Measurements from ENCODE around the gene PLIN5.

The PLIN5 gene

GRCh38 chr19:4521170-4521887, 13.7 kb downstream of the PLIN5 start:
- no peak for DNase-seq

DNA sequence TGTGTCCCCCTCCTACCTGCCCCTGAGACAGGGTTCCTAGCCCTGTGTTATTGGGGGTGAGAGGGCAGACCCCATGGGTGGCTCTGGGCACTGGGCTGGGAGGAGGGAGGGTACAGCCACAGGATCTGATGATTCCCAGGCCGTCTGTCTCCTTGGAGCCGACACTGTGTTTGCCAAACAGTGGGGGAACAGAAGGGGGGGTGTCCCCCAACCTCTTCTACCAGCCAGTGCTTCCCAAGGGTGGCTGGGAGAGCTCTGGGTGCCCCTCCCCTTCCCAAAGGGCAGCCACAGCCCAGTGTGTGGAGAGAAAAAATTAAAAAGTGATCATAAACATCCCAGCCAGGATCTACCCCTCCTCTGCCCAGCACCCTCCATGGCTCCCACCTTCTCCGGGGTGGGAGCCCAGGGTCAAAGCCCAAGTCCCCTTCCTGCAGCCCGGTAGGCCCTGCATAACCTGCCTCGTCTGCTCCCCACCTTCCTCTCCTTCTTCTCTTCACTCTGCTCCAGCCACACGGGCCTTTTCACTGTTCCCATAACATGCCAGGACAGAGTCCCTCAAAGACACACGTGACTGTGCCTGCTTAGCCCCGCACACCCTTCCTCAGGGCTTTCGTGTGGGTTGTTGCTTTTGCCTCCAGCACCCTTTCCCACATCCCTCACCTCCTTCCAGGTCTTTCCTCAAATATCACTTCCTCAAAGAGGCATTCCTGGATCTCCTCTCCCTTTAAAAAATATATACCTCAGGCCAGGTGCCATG, 15.3 kb downstream of the PLIN5 start:
- no peak for DNase-seq

GRCh38 chr19:4519172-4519496, 15.9 kb downstream of the PLIN5 start:
- no peak for DNase-seq

GRCh38 chr19:4518345-4519171, 16.5 kb downstream of the PLIN5 start, which contains the start of gene PLIN4:
PLIN4 (minus strand) TSS chr19:4518486; CDS start chr19:4518272, 214 bp downstream.
- no peak for DNase-seq

GRCh38 chr19:4517451-4518057, 17.5 kb downstream of the PLIN5 start:
- DNase-seq, result no peak

DNA sequence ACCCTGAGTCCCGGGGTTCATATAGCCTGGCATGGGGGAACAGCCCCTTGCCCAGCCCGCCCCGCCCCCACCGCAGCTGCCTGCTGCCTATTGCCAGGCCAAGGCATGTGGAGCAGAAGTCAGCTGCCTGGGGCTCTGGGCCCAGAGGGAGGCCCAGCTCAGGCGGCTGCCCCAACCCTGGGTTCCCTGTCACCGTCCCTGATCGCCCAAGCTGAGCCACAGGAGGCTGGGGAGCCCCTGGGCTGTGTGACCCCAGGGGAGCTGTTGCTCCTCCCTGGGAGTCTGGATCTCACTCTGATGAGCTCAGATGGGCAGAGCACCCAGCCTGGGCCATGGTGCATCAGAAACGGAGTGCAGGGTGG, 18.1 kb downstream of the PLIN5 start:
- no peak for DNase-seq

GRCh38 chr19:4516199-4516938, 18.7 kb downstream of the PLIN5 start:
- no peak for DNase-seq

GRCh38 chr19:4515732-4516131, 19.3 kb downstream of the PLIN5 start:
- no peak for DNase-seq

DNA sequence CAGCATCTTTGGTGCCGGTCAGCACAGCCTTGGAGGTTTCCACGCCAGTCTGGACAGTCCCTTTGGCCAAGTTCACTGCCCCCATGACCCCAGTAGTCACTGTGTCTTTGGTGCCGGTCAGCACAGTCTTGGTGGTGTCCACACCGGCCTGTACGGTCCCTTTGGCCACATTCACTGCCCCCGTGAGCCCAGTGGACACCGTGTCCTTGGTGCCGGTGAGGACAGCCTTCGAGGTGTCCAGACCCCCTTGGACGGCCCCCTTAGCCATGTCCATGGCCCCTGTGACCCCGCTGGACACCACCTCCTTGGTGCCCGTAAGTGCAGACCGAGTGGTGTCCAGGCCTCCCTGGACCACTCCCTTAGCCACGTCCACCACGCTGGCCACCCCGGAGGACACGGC, 21.8 kb downstream of the PLIN5 start:
- no peak for DNase-seq

DNA sequence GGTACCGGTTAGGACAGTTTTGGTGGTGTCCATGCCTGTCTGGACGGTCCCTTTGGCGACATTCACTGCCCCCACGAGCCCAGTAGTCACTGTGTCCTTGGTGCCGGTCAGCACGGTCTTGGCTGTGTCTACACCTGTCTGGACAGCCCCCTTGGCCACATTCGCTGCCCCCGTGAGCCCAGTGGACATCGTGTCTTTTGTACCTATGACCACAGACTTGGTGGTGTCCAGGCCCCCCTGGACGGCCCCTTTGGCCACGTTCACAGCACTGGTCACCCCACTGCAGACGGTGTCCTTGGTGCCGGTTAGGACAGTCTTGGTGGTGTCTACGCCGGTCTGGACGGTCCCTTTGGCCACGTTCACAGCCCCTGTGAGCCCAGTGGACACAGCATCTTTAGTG, 23.0 kb downstream of the PLIN5 start:
- DNase-seq, result no peak

GRCh38 chr19:4511300-4512054, 23.5 kb downstream of the PLIN5 start:
- no peak for DNase-seq

DNA sequence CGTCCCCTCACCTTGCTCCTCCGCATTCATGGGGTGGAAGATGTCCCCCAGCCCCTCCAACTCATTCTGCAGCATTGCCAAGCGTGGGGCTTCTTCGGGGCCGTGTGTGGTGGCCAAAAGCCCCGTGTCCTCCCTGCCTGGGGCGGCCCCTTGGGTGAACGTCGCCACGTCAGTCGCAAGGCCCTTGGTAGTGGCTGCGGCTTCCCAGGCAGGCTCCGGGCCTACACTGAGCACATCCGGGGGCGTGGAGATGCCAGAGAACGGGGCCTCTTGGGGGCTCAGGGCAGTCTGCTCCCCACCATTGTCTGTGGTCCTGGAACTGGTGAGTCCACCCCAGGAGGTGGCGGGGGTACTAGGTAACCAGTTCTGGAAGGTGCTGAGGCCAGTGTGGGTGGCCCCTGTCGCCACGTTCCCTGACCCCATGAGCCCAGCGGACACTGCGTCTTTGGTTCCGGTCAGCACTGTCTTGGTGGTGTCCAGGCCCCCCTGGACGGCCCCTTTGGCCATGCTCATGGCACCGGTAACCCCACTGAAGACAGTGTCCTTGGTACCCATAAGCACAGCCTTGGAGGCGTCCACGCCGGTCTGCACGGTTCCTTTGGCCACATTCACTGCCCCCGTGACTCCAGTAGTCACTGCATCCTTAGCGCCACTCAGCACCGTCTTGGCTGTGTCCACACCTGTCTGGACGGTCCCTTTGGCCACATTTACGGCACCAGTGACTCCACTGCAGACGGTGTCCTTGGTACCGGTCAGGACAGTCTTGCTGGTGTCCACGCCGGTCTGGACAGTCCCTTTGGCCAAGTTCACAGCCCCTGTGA, 24.4 kb downstream of the PLIN5 start:
- DNase-seq, result no peak

GRCh38 chr19:4508698-4509097, 26.3 kb downstream of the PLIN5 start:
- no peak for DNase-seq

DNA sequence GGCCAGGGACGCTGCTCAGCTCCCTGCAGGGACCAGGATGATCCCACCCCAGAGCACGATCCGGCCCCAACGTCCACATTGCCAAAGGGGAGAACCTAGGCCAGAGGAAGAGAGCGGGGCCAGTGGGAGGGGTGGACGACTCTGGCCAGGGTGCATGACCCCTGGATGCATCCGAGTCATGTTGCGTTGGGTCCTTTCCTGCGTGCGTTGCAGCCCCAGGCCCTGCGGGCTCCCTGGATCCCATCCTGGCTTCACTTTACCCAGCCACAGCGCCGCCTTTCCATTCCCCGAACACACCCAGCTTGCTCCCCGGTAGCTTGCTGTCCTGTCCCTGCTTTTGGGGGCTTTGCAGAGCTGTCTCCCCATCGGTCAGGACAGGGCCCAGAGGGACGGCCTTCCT, 27.2 kb downstream of the PLIN5 start:
- DNase-seq, result no peak

- no peak for DNase-seq
Observed at GRCh38 chr19:4507150-4507452, 27.9 kb downstream of the PLIN5 start.

GRCh38 chr19:4506449-4507149, 28.4 kb downstream of the PLIN5 start:
- DNase-seq, result no peak

DNA sequence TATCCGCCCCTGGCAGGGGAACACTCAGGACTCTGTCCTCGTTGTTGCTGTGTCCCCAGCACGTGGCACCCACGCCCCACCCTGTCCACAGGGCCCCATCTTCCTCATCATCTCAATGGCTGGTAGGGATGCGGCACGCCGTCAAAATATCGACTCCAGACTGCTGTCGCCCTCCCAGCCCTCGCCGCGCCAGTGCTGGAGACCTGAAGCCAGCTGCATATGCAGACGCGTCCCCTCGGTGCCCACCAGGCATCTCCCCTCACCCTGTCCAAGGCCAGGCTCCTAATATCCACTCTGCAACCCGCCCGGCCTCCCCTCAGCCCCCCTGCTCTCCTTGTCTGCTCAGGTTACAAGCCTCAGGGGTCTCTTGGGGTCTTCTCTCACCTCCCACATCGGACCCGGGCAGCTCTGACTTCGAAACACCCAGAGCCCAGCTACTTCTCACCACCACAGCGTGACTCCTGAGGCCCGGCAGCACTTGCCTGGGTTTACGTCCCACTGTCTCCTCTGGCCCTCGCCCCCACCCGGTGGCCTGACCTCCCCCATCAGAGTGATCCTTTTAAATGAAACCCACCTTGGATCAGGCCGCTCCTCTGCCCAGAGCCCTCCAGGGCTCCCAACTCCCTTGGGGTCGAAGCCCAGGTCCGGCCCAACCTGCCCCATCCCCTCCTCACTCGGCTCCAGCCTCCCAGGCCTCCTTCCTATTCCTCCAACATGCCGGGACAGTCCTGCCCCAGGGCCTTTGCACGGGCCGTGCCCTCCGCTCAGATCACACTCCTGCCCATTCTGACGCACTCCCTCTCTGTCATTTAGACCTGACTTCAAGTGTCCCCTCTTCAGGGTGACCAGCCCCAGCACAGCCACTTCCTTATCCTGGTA, 29.2 kb downstream of the PLIN5 start:
- no peak for DNase-seq

- DNase-seq, result no peak
Observed at GRCh38 chr19:4504891-4505569, 30.0 kb downstream of the PLIN5 start.

- DNase-seq, result no peak
Observed at GRCh38 chr19:4504297-4504701, 30.7 kb downstream of the PLIN5 start.
